Astrocyte of the cerebellum (primary cell): Measurements from ENCODE around the gene TRIM9.

Source experiments
- DNase-seq: peaks from one replicate; pipeline ENCODE4 v3.0.0-alpha.2; 2011; ENCODE audit warnings: low read depth
- H3K4me3 ChIP-seq: 2 replicates; pipeline ENCODE4 v1.5.1; 2011; ENCODE audit warnings: mild to moderate bottlenecking, low read depth, low read length, moderate library complexity
- CTCF ChIP-seq: IDR thresholded peaks from 2 replicates; pipeline ENCODE4 v1.5.1; 2012; ENCODE audit warnings: low read length, low read depth, moderate library complexity, mild to moderate bottlenecking; ENCODE audit errors: missing control alignments
- in situ Hi-C: cut with HindIII; loops from 2 replicates; pipeline ENCODE4 v1.10.0; 2017; ENCODE audit warnings: low sequenced_read_pairs

TRIM9 gene

GRCh38 chr14:51069055-51069454, 25.9 kb downstream of the TRIM9 start:
- in situ Hi-C loops: no loop called here
- no peak for DNase-seq
- TF ChIP-seq CTCF: no peak
- no peak overlapping the region for H3K4me3 ChIP-seq

- in situ Hi-C loops: no loop called here
- H3K4me3 ChIP-seq: no peak overlapping the region
- DNase-seq: no peak
- TF ChIP-seq CTCF: no peak
Observed at GRCh38 chr14:51068268-51068667, 26.6 kb downstream of the TRIM9 start.

- in situ Hi-C loops: no loop called here
- TF ChIP-seq CTCF: no peak
- DNase-seq: no peak
Observed at GRCh38 chr14:51067295-51067694, 27.6 kb downstream of the TRIM9 start.

GRCh38 chr14:51066576-51066975, 28.3 kb downstream of the TRIM9 start:
- H3K4me3 ChIP-seq: no peak overlapping the region
- in situ Hi-C loops: no loop called here
- no peak for TF ChIP-seq CTCF
- no peak for DNase-seq

More at GRCh38 chr14:51067295-51067694, 27.6 kb downstream of the TRIM9 start:
- H3K4me3 ChIP-seq: no peak overlapping the region

GRCh38 chr14:51059032-51059431, 35.9 kb downstream of the TRIM9 start:
- H3K4me3 ChIP-seq: no peak overlapping the region
- in situ Hi-C loops: no loop called here
- no peak for TF ChIP-seq CTCF
- DNase-seq: no peak

GRCh38 chr14:51058382-51058781, 36.5 kb downstream of the TRIM9 start:
- no peak for DNase-seq
- TF ChIP-seq CTCF: no peak
- in situ Hi-C loops: no loop called here
- H3K4me3 ChIP-seq: no peak overlapping the region

GRCh38 chr14:51056421-51056820, 38.5 kb downstream of the TRIM9 start:
- DNase-seq: no peak
- no peak overlapping the region for H3K4me3 ChIP-seq
- TF ChIP-seq CTCF: no peak
- in situ Hi-C loops: no loop called here
